HL-60/S4 (cell line): ENCODE results near the gene GADD45G.

Experiments
- in situ Hi-C: fragments of 300-500 bp; cut with MboI; formaldehyde crosslinking; loops from 2 replicates; pipeline ENCODE4 v1.14.3; 2022; ENCODE audit warnings: low sequenced_read_pairs

Gene GADD45G

DNA sequence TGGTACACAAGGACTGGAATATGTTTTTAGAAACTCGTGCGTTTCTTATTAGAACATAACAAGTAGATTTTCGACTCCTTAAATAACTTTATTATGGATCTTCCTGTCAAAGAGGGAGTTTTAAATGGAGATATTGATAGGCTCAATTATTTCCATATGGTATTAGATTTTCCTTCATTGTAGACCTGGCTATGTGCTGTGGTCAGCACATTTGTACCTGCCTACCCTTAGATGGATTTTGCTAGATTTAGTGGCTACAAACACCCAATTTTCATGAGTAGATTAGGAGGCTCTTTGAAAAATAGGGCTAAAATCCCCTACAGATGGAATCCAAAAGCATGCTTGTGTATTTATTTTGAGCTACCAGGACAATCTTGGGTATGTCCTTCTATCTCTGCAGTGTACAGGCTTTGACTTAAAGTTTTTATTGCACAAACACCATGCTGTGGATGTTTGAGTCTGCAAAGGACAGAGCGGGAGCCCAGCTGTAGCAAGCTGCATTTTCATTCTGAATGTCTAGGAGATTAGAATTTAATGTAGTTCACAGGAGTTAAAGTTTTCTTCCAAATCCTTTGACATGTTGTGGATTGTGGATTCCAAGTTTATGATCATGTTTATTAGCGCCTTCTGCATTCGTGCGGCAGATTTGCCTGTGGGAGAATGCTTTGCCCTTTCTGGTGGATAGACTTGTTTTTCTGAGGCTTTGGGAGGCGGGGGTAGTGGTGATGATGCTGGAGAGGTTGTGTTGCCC is 41.6 kb downstream of the GADD45G start:
- in situ Hi-C loops = no loop called here

DNA sequence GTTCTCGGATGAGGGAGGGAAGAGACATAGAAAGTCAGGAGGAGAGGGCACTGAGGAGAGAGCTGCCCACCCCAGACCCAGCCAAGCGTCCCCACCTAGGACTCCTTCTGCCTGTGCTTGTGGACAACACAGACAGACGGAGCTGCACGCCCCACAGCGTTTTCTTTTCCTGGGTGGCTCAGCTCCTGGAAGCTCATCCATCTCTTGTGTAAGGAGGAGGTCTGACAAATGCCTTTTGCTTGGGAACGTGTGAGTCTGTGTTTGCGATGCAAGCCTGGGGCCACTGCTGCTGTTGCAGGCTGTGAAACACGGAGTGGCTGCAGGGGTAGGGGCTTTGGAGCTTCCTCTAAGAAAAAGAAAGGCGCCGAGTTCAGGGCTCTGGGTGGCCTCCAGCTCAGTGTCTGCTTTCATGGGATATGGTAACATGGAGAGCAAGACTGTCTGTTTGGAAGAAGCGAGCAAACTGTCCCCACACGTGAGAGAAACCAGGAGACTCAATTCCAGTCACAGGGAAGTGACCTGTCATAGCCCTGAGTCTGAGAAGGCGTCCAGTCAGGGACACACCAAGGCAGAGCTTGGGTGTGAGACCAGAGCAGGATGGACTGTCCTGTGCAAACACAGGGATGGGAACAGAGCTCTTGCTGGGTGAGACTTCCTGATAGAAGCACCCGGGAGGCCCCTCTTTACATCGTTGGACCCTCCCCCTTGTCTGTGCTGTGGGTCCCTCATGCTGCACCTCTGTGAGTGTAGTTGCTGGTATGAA is 42.7 kb downstream of the GADD45G start:
- in situ Hi-C loops = no loop called here

DNA sequence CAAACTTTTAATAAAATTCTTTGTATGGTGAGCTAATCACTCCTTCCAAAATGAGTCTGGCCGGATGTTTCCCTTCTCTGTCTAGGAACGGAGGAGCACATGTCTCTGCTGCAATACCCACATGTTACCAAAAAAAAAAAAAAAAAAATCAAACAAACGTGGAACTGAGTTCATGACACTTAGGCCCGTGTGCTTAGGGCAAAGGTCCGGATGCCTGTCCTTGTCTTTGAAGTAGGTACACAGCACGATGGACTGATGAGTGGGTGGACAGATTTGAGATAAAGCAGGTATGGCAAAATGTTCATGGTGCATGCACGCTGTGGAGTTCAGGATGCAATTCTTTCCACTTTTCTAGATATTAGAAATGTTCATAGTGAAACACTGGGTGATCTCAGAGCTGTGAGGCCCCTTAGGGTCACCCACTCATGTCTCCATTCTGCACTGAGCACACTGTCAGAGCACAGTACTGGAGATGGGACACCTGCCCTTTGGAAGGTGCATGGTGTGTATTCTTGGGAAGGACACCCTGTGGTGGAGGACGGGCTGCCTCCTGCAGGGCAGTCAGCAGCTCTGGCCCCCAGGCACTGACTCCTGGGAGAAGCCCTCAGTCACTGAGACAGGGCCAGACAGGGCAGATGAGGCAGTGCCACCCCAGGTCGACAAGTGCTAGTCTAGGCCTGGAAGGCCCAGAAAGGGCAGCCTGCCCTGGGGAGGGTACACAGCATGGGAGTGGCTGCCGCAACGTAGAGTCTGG is 43.6 kb downstream of the GADD45G start:
- in situ Hi-C loops = no loop called here

DNA sequence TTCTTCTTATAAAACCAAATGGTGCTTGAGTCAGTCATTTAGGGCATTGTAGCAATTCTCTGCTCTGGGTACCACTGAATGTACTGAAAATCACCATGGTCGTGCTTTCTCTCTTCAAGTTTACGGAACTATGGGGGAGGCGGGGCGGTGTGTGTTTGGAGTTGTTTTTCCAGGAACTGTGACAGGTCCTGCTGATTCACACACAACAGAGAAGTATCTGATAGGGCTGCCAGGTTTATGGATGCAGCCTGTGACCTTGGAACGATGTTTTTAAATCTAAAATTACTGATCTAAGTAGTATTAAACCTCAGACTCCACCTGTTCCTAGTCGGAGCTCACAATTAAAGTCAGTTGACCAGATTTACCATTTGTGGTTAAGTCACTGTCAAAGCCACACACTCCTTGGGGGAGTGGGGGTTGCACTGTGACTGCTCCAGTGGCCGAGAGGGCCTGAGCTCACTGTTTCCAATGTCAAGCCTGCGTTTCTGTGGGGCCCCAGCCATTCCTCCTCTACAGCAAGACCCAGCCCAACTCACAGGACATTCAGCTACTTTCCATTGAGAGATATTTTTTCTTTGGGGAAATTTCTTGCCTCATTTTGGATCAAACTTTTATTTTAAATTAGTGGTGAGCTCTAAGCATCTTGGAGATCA is 44.4 kb downstream of the GADD45G start:
- in situ Hi-C loops = no loop called here

DNA sequence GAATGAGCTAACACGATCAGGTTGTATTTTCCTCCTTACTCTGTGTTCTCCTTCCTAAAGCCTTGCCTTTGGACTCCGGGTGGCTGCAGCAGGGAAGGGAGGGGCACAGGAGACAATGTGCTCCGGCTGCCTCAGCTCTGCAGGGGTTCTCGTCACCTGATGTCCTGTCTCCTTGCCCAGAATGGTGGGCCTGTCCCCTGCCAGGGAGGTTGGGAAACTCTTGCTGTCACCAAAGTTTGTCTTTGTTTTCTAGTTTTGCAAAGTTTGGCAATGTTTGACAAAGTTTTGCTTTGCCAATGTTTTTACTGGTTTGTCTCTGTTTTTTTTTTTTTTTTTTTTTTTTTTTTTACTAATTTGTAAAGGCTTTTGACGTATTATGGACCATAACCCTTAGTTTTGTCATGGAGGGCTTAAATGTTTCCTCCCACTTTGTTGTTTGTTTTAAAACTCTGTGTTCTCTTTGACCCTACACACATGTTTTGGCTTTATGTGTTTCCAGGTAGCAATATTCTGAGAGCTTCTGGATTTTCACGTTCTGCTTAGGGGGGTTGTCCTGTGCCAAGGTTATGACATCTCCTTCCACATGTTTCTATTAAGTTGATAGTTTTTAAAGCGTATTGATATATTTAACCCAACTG is 49.3 kb downstream of the GADD45G start:
- in situ Hi-C loops = no loop called here

DNA sequence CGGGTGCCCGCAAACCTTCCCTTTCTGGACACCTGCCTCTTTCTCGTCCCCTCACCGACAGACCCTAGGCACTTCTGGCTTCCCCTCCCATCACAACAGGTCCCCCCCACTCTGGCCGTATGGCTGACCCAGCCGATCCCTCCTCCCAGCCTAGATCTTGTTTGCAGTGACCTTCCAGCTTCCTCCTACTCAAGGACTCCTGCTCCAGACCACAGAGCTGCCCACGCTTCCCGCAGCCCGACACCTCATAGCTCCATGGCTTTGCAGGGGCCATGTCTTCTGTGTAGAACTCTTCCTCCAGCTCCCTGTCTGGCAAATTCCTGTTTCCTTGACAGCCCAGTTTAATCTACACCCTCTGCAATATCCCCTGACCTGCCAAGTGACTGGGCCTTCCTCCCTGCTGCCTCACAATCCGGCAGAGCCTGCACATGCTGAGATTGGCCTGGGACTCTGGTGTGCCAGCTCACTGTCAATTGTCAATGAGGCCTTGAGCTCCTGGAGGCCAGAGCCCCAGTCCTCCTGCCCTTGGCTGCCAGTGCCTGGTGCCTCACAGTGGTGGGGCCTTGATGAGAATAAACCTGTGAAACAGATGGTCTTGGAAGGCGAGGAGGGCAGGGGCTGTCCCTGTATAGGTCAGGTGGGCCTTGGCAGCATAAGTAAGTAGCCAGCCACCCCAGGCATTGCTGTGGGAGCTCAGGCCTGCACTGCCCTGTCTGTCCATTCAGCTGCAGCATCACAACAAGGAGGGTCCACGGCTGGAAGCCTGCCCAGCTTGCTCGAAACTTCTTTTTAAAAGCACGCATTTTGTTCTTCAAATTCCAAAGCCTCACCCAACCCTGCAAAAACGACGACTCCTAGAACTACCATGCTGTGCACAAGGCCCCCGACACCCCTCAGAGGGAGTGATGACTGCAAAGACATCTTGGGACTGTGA is 50.5 kb downstream of the GADD45G start:
- in situ Hi-C loops = no loop called here
